H1 (cell line): ENCODE results near the gene UBE2E1. TPM values are rescaled to one million over a fixed set of nuclear protein-coding genes. Genes with fewer than 3 reads are reported as not detected.

Experiments
- POLR2AphosphoS5 ChIP-seq: IDR thresholded peaks from 2 replicates; pipeline ENCODE4 v1.6.1; 2011; ENCODE audit warnings: low read depth, low read length
- polyA plus RNA-seq, 7 experiments: library from polyadenylated mRNA; depleted of rRNA in 3 of 7; stranded (reverse) in 5 of 7; unstranded in 2 of 7; fragments of >200 nt in 5 of 7; fragments of 200-250 nt in 2 of 7; gene quantifications; 1 replicate in 5 of 7; 2 replicates in 1 of 7; 4 replicates in 1 of 7; pipeline versions ENCODE4 v1.2.1 to v1.2.3, GENCODE V29; 2011 to 2013; ENCODE audit warnings: missing spikeins in 2 of 7, mixed read lengths in 2 of 7
- total RNA-seq: library from RNA; stranded (reverse); fragmentation: NEBNext Ultra II Directional; extraction: Animal tissue kit (Norgen Biotek cat#: 25700); gene quantifications from 2 replicates; pipeline ENCODE4 v1.2.1, GENCODE V29; 2021

UBE2E1 gene
- total and polyA plus RNA-seq, 2 of the 8 experiments (the other 6 are each of a cell fraction or from before 2014, with no cell fraction given): 109 to 141 TPM

GRCh38 chr3:23886311-23886710 is 80.6 kb downstream of the UBE2E1 start (continued):
- TF ChIP-seq POLR2AphosphoS5: no peak
